GM12872 (cell line): ENCODE measurements around the gene SLC9A3.

Source experiments
- TF ChIP-seq, protein P1 (sequence below): IDR thresholded peaks from 3 replicates; pipeline ENCODE4 v1.5.1; 2011; ENCODE audit warnings: low read depth, mild to moderate bottlenecking, low read length, moderate library complexity; ENCODE audit not compliant: insufficient read depth

Gene SLC9A3

DNA sequence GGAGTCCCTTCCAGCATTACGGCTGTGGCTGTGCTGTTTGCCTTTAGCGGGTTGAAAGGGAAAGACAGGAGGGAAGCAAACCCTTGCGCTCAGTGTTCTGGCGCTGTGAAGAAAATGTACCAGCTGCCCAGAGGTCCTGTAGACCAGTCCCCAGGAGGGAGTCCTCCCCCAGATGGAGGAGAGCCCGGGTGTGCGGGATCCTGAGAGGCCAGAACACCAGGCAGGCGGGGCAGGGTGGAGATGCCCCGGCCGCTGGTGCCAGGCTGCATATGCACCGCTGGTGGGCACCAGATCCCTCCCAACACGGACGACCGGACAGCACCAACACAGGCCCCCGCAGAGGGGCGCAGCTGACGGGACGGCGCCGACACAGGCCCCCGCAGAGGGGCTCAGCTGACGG lies 37.2 kb upstream of the SLC9A3 start:
- TF ChIP-seq, protein P1, sequence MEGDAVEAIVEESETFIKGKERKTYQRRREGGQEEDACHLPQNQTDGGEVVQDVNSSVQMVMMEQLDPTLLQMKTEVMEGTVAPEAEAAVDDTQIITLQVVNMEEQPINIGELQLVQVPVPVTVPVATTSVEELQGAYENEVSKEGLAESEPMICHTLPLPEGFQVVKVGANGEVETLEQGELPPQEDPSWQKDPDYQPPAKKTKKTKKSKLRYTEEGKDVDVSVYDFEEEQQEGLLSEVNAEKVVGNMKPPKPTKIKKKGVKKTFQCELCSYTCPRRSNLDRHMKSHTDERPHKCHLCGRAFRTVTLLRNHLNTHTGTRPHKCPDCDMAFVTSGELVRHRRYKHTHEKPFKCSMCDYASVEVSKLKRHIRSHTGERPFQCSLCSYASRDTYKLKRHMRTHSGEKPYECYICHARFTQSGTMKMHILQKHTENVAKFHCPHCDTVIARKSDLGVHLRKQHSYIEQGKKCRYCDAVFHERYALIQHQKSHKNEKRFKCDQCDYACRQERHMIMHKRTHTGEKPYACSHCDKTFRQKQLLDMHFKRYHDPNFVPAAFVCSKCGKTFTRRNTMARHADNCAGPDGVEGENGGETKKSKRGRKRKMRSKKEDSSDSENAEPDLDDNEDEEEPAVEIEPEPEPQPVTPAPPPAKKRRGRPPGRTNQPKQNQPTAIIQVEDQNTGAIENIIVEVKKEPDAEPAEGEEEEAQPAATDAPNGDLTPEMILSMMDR = no peak

- TF ChIP-seq, protein P1 = no peak
These were observed 36.5 kb upstream of the SLC9A3 start for GRCh38 chr5:560792-561166.

DNA sequence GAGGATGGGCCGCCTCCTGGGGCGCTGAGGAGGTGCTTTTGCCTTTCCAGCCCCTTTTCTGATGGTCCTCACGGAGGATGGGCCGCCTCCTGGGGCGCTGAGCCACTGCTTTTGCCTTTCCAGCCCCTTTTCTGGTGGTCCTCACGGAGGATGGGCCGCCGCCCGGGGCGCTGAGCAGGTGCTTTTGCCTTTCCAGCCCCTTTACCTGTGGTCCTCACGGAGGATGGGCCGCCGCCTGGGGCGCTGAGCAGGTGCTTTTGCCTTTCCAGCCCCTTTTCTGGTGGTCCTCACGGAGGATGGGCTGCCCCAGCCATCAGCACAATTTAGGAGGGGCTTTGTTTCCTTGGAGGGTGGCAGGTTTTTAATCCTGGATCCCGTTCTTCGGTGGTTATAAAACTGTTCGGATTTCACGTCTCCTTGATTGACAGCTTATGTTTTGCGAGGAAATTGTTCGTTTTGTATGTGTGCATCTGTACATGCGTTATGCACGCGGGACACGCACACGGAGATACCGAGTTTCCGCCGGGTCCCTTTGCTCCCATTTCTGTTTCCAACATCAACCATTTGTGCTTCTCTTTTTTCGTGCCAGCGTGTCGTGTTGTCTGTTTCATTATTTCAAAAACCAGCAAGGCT lies 34.7 kb upstream of the SLC9A3 start:
- TF ChIP-seq, protein P1 = no peak

GRCh38 chr5:558326-558725 lies 34.1 kb upstream of the SLC9A3 start:
- TF ChIP-seq, protein P1 = no peak

- TF ChIP-seq, protein P1 = no peak
These were observed 32.7 kb upstream of the SLC9A3 start for GRCh38 chr5:556909-557441.

DNA sequence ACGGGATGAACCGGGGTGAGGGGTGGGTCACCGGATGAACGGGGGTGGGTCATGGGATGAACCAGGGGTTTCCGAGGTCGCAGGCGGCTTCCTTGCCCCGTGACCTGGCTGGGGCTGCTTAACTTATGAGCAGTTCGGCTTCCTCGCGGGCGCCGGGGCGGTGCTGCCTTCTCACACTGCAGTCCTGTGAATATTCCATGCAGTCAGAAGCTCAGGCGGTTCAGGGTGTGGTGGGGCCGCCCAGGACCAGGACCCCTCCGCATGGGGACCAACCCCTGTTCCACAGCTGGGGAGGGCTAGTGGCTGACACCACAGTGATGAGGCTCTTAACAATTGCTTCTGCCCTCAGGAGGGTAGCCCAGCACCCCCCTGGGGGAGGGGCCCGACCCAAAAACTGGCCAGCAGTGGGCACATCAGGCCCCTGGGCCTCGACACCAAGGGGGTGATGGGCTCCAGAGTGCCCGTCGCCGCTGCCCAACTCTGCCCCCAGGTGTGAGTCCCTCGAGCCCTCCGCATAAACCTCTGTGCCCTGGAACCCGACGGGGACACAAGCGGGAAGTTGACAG lies 30.9 kb upstream of the SLC9A3 start:
- TF ChIP-seq, protein P1 = no peak

- TF ChIP-seq, protein P1 = no peak
These were observed 30.2 kb upstream of the SLC9A3 start for GRCh38 chr5:554284-554988.
